WTC11 (cell line): ENCODE data around the gene CSN2.

Source experiments
- CBFB ChIP-seq: sonication (generic); formaldehyde crosslinking; IDR thresholded peaks from 2 replicates; pipeline ENCODE4 v1.8.1; 2022; ENCODE audit warnings: mild to moderate bottlenecking, low read depth, missing genetic modification reagents
- IRF2 ChIP-seq: sonication (generic); formaldehyde crosslinking; IDR thresholded peaks from 2 replicates; pipeline ENCODE4 v1.8.0; 2022; ENCODE audit warnings: low read depth, missing genetic modification reagents, borderline replicate concordance
- SMAD4 ChIP-seq: sonication (generic); formaldehyde crosslinking; IDR thresholded peaks from 2 replicates; pipeline ENCODE4 v1.8.0; 2022; ENCODE audit warnings: mild to moderate bottlenecking, missing genetic modification reagents
- TEAD4 ChIP-seq: sonication (generic); formaldehyde crosslinking; IDR thresholded peaks from 2 replicates; pipeline ENCODE4 v1.8.0; 2022; ENCODE audit warnings: mild to moderate bottlenecking, missing genetic modification reagents
- TF ChIP-seq, protein P1 (sequence below): fragments of 200-600 bp; IDR thresholded peaks from 2 replicates; pipeline ENCODE4 v1.8.0; 2022; ENCODE audit warnings: antibody characterized with exemption
- TF ChIP-seq, protein P2 (sequence below): fragments of 250-450 bp; sonication (Bioruptor Pico); IDR thresholded peaks from 2 replicates; pipeline ENCODE4 v1.9.0; 2021; ENCODE audit warnings: mild to moderate bottlenecking

DNA sequence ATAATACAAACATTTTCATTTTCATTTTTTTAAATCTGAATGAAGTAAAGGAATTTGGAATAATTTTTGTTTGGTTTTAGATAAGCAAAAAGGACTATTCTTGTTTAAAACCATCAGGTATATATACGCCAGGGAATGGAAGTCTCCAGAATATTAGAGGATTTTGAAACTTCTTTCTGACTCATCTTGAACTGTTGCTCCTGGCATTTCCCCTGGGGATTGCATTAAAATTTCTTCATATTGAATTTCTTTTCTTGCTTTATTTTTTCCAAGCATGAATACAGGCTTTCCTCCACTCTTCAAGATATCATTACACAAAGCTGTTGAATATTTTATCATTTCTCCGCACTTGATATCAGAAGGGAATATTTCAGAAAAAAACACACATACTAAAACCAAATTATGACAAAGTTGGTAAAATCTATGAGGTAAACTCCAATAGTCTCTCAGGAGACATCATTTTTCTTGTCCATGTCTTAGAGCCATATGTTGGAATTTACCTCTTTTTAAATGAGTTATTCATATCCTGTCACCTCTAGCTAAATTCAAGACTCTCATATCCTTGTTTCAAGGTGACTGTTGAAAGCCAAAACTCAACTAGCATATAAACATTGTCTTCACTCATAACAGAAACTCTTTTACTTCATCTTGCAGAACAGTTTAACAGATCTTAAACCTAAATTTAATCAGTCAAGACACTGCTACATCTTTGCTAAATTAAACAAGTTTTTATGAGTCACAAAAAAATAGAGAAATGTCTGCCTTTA, 55.3 kb downstream of the CSN2 start:
- TF ChIP-seq IRF2 (CRISPR knock-in tag) (no peak), TEAD4 (CRISPR knock-in tag) (no peak), SMAD4 (no peak), CBFB (no peak)
- TF ChIP-seq, protein P1, sequence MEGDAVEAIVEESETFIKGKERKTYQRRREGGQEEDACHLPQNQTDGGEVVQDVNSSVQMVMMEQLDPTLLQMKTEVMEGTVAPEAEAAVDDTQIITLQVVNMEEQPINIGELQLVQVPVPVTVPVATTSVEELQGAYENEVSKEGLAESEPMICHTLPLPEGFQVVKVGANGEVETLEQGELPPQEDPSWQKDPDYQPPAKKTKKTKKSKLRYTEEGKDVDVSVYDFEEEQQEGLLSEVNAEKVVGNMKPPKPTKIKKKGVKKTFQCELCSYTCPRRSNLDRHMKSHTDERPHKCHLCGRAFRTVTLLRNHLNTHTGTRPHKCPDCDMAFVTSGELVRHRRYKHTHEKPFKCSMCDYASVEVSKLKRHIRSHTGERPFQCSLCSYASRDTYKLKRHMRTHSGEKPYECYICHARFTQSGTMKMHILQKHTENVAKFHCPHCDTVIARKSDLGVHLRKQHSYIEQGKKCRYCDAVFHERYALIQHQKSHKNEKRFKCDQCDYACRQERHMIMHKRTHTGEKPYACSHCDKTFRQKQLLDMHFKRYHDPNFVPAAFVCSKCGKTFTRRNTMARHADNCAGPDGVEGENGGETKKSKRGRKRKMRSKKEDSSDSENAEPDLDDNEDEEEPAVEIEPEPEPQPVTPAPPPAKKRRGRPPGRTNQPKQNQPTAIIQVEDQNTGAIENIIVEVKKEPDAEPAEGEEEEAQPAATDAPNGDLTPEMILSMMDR = no peak
- TF ChIP-seq, protein P2, sequence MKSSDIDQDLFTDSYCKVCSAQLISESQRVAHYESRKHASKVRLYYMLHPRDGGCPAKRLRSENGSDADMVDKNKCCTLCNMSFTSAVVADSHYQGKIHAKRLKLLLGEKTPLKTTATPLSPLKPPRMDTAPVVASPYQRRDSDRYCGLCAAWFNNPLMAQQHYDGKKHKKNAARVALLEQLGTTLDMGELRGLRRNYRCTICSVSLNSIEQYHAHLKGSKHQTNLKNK = no peak
